ENCODE results near the gene CNKSR1. TPM values are rescaled to one million over a fixed set of nuclear protein-coding genes. Genes with fewer than 3 reads are reported as not detected.
A peak's percentile ranks its signal among the peaks of the same experiment; 100 is the strongest.

CNKSR1 gene
- total and polyA plus RNA-seq, 2 of the 8 experiments (the other 6 are each of a cell fraction or from before 2014, with no cell fraction given), result 13.9 to 14.5 TPM

DNA sequence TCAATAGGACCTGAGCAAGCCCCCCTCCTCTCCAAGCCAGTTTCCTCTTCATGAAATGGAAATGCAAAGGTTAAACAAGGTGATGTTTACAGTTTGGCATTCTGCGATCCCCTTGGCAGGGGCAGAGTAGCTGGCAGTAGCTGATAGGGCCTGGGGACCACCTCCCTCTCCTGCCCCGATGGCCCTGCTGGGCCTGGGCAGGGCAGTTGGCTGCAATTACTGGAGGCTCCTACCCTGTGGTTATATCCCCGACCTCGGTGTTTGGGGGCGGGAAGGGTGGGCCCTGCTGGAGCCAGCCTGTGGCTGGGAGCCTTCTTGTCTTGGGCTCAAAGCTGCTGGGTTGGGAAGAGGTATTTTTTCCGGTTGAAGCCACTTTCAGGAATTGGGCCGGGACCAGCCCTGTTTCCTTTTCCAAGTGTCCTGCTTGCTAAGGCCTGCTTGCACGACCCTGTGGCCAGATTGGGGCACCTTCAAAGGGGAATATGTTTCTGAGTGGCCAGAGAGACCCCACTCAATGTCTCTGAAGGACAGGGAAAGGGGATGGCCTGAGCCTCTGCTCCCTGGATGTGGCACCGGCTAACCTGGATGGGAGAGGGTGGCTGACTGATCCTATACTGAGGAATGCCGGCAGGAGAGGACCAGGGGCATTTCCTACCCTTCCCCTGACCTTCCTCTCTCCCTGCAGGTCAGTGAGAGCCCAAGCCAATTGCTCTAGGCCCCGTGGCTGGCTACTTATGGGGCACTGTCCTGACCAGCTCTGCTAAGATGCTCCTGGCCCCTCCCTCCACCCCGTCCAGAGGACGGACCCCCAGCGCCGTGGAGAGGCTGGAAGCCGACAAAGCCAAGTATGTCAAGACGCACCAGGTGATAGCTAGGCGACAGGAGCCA lies 16.5 kb upstream of the CNKSR1 start:
- Histone ChIP-seq H2BK12ac (ENCODE audit: low read depth, low read length) (peak overlapping the region; percentile 84; the same call in 1 of the 2 replicates), H2BK15ac (ENCODE audit: low read length) (peak overlapping the region; percentile 72; the same call in 1 of the 2 replicates), H3K79me2 (ENCODE audit: control insufficient read depth in 1 of 2, insufficient read depth in 2 of 2, low read length in 2 of 2) (no peaks in the 10 kb centered on the region), H3K14ac (ENCODE audit: insufficient read length) (no peak overlapping the region), H3K9me3 (ENCODE audit: insufficient read depth in 2 of 2, low read depth in 1 of 2, low read length in 1 of 2) (no peaks in the 10 kb centered on the region), H3K4ac (replicated peaks; ENCODE audit: insufficient read length, low read depth, low read length) (no peak overlapping the region), H3K9ac (replicated peaks in 1 of 4; ENCODE audit: extremely low read depth in 1 of 4, low read depth in 3 of 4, low read length in 3 of 4) (peak overlapping the region in 2 of 4 experiments; percentile 14 to 66; a peak in 3 of 7 replicates), H3K79me1 (ENCODE audit: low read depth, low read length) (no peaks in the 10 kb centered on the region), H4K5ac (ENCODE audit: insufficient read length, low read depth, low read length) (no peak overlapping the region), H2BK120ac (replicated peaks; ENCODE audit: low read depth, low read length) (no peak overlapping the region), H2AFZ (ENCODE audit: low read length) (peak overlapping the region; percentile 60; the same call in 1 of the 2 replicates), H3K36me3 (ENCODE audit: control insufficient read depth in 2 of 4, insufficient read depth in 4 of 4, low read length in 3 of 4) (no peaks in the 10 kb centered on the region), H3K27me3 (replicated peaks in 1 of 4; ENCODE audit: control insufficient read depth in 3 of 4, extremely low read depth in 1 of 4, insufficient read depth in 3 of 4, low read length in 3 of 4) (peaks cover 43 to 86% (median 79%) of the 10 kb centered on the region in 4 experiments), H4K91ac (replicated peaks; ENCODE audit: insufficient read length, low read length) (peak overlapping the region; percentile 47), H3K18ac (ENCODE audit: extremely low read depth, low read length) (no peak overlapping the region; the same call in 1 of the 2 replicates), H3K4me1 (replicated peaks in 1 of 4; ENCODE audit: control insufficient read depth in 3 of 4, insufficient read depth in 4 of 4, low read length in 3 of 4) (peaks cover 17 to 53% (median 28%) of the 10 kb centered on the region in 4 experiments), H2BK5ac (ENCODE audit: low read depth, low read length) (no peak overlapping the region), H4K8ac (ENCODE audit: extremely low read depth, insufficient read depth, low read length) (peak overlapping the region; percentile 74), H4K20me1 (replicated peaks in 1 of 2; ENCODE audit: control insufficient read depth in 1 of 2, insufficient read depth in 2 of 2, low read length in 2 of 2) (peaks cover 8 to 11% of the 10 kb centered on the region in 2 experiments), H2BK20ac (ENCODE audit: low read length) (no peak overlapping the region), H3K4me2 (ENCODE audit: insufficient read depth in 1 of 2, low read depth in 2 of 2, low read length in 2 of 2) (peak overlapping the region; percentile 44 to 95), H2AK5ac (ENCODE audit: low read depth, low read length) (no peak overlapping the region), H3K23me2 (ENCODE audit: low read depth, low read length) (peaks cover 11% of the 10 kb centered on the region; the same call in 1 of the 2 replicates), H3K23ac (ENCODE audit: insufficient read length) (no peak overlapping the region), H3K56ac (replicated peaks; ENCODE audit: insufficient read length, low read depth, low read length) (no peak overlapping the region), H3K4me3 (ENCODE audit: extremely low read depth in 1 of 4, insufficient read depth in 2 of 4, low read depth in 3 of 4, low read length in 4 of 4) (peak overlapping the region; percentile 11 to 66 (median 48); a peak in 7 of 8 replicates), H3K27ac (ENCODE audit: low read depth, low read length) (no peak overlapping the region)
- WGBS, 2 experiments (ENCODE audit: extremely low coverage in 1 of 2, insufficient coverage in 1 of 2, insufficient read length in 1 of 2, insufficient replicate concordance in 2 of 2, low coverage in 1 of 2, low lambda C conversion rate in 2 of 2, missing lambda C conversion rate in 1 of 2), result 40% methylated on average over 17 of the region's 18 CpGs; no CpG with 5 or more reads in 1 of the 2 experiments
- CTCF ChIA-PET (ENCODE audit: partially characterized antibody), result interaction anchor here (1.4 to 4.0 kb wide), 3 partner anchors 9 to 125 kb away, joined by 3 to 18 read pairs (median 4); partner anchors contain the start of genes C1orf232 and ZNF593
- DNase-seq (ENCODE audit: low read depth in 1 of 2, low spot score in 2 of 2), result no peak
- POLR2A ChIA-PET (ENCODE audit: partially characterized antibody), result interaction anchor here (0.7 to 2.4 kb wide), 3 partner anchors 9 to 65 kb away, joined by 3 to 5 read pairs (median 3); partner anchors contain the start of gene ZNF593
- no peak for FAIRE-seq
- TF ChIP-seq, protein P1, sequence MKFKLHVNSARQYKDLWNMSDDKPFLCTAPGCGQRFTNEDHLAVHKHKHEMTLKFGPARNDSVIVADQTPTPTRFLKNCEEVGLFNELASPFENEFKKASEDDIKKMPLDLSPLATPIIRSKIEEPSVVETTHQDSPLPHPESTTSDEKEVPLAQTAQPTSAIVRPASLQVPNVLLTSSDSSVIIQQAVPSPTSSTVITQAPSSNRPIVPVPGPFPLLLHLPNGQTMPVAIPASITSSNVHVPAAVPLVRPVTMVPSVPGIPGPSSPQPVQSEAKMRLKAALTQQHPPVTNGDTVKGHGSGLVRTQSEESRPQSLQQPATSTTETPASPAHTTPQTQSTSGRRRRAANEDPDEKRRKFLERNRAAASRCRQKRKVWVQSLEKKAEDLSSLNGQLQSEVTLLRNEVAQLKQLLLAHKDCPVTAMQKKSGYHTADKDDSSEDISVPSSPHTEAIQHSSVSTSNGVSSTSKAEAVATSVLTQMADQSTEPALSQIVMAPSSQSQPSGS (IDR thresholded peaks at IDR 0.05; ENCODE audit: low read length), result no peak
- TF ChIP-seq EZH2 (IDR thresholded peaks at IDR 0.05; ENCODE audit: low read depth, low read length, severe bottlenecking) (no peak), CHD2 (IDR thresholded peaks at IDR 0.05; ENCODE audit: low read length) (no peak), MAFK (IDR thresholded peaks at IDR 0.05; ENCODE audit: low read depth, low read length) (no peak), NANOG (IDR thresholded peaks at IDR 0.05; ENCODE audit: insufficient read depth, low read depth, low read length, poor library complexity, severe bottlenecking) (no peak), SIN3A (conservative IDR thresholded peaks at IDR 0.05 in 1 of 2, IDR thresholded peaks at IDR 0.05 in 1 of 2; ENCODE audit: low read depth in 1 of 2, low read length in 2 of 2) (no peak)
